ENCODE measurements around the gene DNM2.
"Not testable (repeated sequence)": the region's sequence is repeated elsewhere in the genome, so short reads cannot be mapped to it uniquely, and the experiment has no call there.

DNM2 gene

DNA sequence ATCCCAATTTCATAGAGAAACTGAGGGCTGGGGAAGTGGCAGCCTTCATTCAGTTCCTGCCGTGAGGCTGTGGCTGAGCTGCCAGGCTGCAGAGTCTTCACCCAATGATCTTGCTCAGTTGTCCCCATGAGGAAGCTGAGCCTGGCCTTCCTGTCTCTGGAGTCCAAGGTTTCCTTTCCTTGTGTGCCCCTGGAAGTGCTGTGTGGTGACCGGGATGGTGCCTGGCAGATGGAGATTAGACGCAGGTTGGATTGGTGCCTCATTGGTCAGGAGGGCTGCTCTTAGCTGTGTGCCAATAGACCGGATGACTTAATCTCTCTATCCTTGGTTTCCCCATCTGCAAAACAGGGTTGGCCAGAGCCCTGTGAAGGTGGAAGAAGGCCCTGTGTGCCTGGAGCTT is 24.6 kb downstream of the DNM2 start:
- in situ Hi-C loops (cut with MboI; ENCODE audit: low pct_unique_long_range_greater_than_20kb, low sequenced_read_pairs, unreplicated experiment), result no loop called here
- TF ChIP-seq, protein P1, sequence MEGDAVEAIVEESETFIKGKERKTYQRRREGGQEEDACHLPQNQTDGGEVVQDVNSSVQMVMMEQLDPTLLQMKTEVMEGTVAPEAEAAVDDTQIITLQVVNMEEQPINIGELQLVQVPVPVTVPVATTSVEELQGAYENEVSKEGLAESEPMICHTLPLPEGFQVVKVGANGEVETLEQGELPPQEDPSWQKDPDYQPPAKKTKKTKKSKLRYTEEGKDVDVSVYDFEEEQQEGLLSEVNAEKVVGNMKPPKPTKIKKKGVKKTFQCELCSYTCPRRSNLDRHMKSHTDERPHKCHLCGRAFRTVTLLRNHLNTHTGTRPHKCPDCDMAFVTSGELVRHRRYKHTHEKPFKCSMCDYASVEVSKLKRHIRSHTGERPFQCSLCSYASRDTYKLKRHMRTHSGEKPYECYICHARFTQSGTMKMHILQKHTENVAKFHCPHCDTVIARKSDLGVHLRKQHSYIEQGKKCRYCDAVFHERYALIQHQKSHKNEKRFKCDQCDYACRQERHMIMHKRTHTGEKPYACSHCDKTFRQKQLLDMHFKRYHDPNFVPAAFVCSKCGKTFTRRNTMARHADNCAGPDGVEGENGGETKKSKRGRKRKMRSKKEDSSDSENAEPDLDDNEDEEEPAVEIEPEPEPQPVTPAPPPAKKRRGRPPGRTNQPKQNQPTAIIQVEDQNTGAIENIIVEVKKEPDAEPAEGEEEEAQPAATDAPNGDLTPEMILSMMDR (IDR thresholded peaks at IDR 0.05; ENCODE audit: extremely low read depth, insufficient read depth, missing control alignments), result no peak
- DNase-seq (ENCODE audit: low spot score), result no peak

- in situ Hi-C loops (cut with MboI; ENCODE audit: low pct_unique_long_range_greater_than_20kb, low sequenced_read_pairs, unreplicated experiment), result no loop called here
- no peak for DNase-seq (ENCODE audit: low spot score)
- TF ChIP-seq, protein P1 (IDR thresholded peaks at IDR 0.05; ENCODE audit: extremely low read depth, insufficient read depth, missing control alignments), result no peak
These were observed 26.4 kb downstream of the DNM2 start for GRCh38 chr19:10744253-10744798.

GRCh38 chr19:10744801-10745293 is 27.0 kb downstream of the DNM2 start:
- no peak for DNase-seq (ENCODE audit: low spot score)
- TF ChIP-seq, protein P1 (IDR thresholded peaks at IDR 0.05; ENCODE audit: extremely low read depth, insufficient read depth, missing control alignments), result no peak
- in situ Hi-C loops (cut with MboI; ENCODE audit: low pct_unique_long_range_greater_than_20kb, low sequenced_read_pairs, unreplicated experiment), result no loop called here

GRCh38 chr19:10746437-10746836 is 28.6 kb downstream of the DNM2 start:
- in situ Hi-C loops (cut with MboI; ENCODE audit: low pct_unique_long_range_greater_than_20kb, low sequenced_read_pairs, unreplicated experiment); DNase-seq (ENCODE audit: low spot score): not testable (repeated sequence)

- no peak for DNase-seq (ENCODE audit: low spot score)
- TF ChIP-seq, protein P1 (IDR thresholded peaks at IDR 0.05; ENCODE audit: extremely low read depth, insufficient read depth, missing control alignments), result no peak
- in situ Hi-C loops (cut with MboI; ENCODE audit: low pct_unique_long_range_greater_than_20kb, low sequenced_read_pairs, unreplicated experiment), result no loop called here
These were observed 29.4 kb downstream of the DNM2 start for GRCh38 chr19:10747271-10747670.

DNA sequence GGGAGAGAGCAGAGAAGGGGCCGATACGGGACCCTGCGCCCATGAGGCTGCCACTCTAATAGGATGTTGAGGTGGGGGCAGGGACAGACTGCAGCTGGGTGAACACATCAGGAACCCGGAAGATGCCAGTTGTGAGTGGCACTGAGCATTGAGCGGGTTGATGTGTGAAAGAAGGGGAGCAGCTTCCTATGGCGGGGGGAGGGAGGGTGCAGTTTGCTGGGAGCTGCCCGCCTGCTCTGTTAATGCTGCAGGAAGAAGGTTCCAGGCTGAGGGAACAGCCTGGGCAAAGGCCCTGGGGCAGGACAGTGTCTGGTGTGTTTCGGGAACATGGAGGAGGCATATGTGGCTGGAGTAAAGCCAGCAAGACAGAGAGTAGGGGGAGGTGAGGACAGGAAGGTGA is 29.8 kb downstream of the DNM2 start:
- TF ChIP-seq, protein P1 (IDR thresholded peaks at IDR 0.05; ENCODE audit: extremely low read depth, insufficient read depth, missing control alignments), result no peak
- in situ Hi-C loops (cut with MboI; ENCODE audit: low pct_unique_long_range_greater_than_20kb, low sequenced_read_pairs, unreplicated experiment), result no loop called here
- no peak for DNase-seq (ENCODE audit: low spot score)

DNA sequence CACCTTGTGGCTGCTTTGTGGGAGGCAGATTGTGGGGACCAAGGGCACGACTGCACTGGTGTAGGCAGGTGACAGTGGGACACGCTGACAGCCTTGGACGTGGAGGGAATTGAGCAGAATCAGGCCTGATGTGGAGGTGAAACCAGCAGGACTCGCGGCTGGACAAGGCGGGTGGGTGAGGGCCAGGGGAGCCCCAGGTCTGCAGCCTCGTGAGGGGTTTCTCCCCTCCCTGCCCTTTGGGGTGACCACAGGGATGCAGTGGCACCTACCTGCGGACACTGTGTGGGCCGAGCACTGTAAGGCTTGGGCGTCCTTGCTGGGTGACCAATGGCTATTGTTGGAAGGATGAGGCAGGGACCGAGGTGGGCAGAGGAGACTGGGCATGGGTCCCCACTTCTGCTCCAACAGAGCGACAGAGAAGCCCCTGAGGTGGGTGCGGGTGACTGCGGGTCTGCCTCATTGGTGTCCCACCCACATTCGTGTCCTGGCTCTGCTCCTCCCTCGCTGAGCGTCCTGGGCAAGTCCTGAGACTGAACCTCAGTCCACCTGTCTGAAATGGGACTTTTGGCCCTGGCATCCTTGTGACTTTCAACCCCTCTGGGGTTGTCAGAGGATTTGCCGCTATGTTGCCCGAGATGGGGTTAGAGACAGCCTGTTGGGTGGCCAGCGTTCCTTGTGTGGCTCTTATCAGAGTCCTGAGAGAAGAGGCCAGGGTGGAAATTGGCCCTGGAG is 30.5 kb downstream of the DNM2 start:
- TF ChIP-seq, protein P1 (IDR thresholded peaks at IDR 0.05; ENCODE audit: extremely low read depth, insufficient read depth, missing control alignments), result no peak
- in situ Hi-C loops (cut with MboI; ENCODE audit: low pct_unique_long_range_greater_than_20kb, low sequenced_read_pairs, unreplicated experiment), result no loop called here

More for the DNA sequence above, 30.5 kb downstream of the DNM2 start:
- no peak for DNase-seq (ENCODE audit: low spot score)

All from GM13977 (cell line).